Skin of body (tissue), 2 donors: ENCODE measurements around the gene CUL9. TPM values are rescaled to one million over a fixed set of nuclear protein-coding genes. Genes with fewer than 3 reads are reported as not detected.

Experiments
- DNase-seq: peaks from one replicate; lab custom pipeline; 2025; lab: John Stamatoyannopoulos, UW
- total RNA-seq: library from RNA; depleted of rRNA; stranded (reverse); fragments of >200 nt; gene quantifications from one replicate; pipeline ENCODE4 v1.2.3, GENCODE V29; 2014

Gene CUL9
- total RNA-seq, 1 donor from 2014 or later = 18.8 TPM

- no peak for DNase-seq
Measured at GRCh38 chr6:43172104-43173007, 9.6 kb upstream of the CUL9 start.

GRCh38 chr6:43173591-43174262, 8.3 kb upstream of the CUL9 start:
- peak; percentile 28 for DNase-seq

GRCh38 chr6:43174263-43175112, 7.5 kb upstream of the CUL9 start:
- DNase-seq = peak; percentile 98

DNA sequence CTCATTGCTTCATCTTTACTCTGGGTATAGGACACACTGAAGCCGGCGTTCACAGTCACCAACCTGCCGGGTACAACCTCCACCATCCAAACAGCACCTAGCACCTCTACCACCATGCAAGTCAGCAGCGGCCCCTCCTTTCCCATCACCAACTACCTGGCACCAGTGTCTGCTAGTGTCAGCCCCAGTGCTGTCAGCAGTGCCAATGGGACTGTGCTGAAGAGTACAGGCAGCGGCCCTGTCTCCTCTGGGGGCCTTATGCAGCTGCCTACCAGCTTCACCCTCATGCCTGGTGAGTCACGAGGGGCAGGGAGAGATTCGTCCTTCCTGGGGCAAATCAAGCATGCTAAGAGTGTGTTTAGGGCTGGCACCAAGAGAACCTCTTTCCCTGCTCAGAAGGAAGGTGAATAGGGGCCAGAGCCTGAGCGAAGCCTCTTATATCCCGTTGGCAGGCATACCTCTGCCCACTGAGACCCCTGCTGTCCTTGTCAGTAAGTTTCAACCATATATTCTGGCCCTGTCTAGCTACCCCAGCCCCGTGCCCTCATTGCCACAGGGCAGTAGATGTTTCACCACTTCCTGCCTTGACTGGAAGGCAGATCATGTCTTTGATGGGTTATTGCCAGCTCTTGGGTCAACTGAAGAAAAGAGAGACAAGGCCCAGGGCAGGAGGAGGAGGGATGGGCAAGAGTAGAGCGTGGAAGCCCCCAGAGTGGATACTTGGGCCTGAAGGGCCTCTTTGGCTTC, 6.1 kb upstream of the CUL9 start:
- DNase-seq = no peak

GRCh38 chr6:43176423-43176786, 5.6 kb upstream of the CUL9 start:
- DNase-seq = no peak

DNA sequence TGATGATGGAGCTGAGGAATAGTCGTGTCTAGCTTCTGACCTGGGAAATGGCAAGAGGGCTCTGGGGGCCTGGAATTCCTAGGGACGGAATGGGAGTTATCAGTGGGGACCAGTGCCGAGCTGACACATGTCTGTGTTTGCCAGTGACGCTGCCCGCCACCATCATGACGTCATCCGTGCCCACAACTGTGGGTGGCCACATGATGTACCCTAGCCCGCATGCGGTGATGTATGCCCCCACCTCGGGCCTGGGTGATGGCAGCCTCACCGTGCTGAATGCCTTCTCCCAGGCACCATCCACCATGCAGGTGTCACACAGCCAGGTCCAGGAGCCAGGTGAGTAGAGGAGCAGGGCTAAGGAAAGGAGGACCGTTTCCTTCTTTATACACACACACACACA, 3.8 kb upstream of the CUL9 start:
- no peak for DNase-seq

DNA sequence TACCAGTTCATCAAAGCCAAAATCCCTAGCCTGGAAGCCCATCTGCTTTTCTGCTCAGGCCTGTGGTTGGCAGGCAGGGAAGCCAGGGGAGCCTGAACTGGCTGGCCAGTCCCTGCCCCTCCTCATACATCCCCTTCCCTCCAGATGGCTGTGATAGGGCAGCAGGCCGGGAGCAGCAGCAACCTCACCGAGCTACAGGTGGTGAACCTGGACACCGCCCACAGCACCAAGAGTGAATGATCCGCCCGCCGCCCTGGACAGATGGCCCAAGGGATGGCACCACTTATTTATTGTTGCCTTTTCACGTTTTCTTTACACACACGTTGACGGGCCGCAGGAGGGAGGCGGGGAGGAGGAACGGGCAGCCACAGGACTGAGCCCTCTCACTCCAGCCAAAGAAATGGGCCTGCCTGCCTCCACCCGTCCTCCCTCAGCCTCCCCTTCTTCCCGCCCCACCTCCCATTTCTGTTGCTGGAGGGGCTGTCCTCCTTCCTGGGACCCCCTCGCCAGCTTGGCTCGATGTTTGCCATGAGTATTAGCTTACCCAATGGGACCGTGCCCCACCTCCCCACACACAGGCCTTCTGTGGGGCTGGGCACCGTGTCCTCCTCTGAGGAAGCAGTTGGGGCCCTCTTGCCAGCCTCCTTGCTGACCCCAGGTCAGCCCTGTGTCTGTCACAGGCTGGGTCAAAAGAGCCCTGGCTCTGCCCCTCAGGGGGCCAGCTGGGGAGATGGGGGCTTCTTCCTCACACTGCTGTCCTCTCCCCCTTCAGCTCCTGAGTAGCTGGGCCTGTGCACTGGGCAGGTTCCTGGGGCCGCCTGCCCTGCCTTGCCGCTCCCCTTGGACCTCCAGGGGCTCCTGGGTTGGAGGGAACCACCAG, 2.8 kb upstream of the CUL9 start:
- DNase-seq = no peak

- DNase-seq = no peak
Measured at GRCh38 chr6:43180058-43180457, 1.9 kb upstream of the CUL9 start.

DNA sequence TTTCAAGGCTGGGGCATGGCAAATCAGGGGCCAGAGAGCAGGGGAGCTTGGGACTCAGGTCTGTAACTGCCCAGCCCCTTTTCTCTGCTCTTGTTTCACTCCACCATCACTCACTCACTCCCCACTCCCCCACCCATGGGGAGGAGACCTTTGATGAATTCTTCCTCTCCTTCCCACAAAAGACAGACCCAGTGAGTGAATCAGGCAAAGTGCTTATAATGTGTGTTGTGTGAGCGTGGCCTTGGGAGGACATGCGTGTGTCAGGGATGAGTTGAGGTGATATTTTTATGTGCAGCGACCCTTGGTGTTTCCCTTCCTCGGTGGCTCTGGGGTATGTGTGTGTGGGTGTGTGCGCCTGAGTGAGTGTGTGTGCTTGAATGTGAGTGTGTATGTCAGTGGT, 1.0 kb upstream of the CUL9 start:
- no peak for DNase-seq

DNA sequence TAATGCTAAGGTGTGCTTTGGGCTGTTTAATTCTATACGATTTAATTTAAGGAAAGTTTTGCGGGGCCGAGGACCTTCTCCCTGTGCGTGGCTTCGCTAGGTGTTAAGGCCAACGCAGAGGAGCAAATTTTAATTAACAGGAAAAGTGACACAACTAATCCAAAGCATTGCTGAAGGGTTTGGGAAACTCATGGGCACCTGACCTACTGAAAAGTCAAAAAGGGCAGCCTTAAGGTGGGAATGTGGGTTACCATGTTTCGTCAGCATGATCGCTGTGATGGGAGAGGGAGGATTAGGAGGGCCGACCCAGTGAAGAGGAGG, 415 bp upstream of the CUL9 start:
- DNase-seq = no peak

- DNase-seq = no peak
Measured at GRCh38 chr6:43183441-43183840, 1.4 kb downstream of the CUL9 start.

- no peak for DNase-seq
Measured at GRCh38 chr6:43184268-43184985, 2.4 kb downstream of the CUL9 start.

GRCh38 chr6:43185391-43185985, 3.5 kb downstream of the CUL9 start:
- no peak for DNase-seq

DNA sequence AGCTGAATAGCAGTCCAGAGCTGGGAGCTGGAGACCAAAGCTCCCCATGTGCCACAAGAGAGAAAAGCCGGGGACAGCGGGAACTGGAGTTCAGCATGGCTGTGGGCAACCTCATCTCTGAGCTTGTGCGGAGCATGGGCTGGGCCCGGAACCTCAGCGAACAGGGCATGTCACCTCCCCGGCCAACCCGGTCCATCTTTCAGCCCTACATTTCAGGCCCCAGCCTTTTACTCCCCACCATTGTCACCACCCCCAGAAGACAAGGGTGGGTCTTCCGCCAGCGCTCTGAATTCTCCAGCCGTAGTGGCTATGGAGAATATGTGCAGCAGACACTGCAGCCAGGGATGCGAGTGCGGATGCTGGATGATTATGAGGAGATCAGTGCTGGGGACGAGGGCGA, 4.0 kb downstream of the CUL9 start:
- DNase-seq = no peak

GRCh38 chr6:43186706-43187105, 4.7 kb downstream of the CUL9 start:
- DNase-seq = no peak

GRCh38 chr6:43187821-43188220, 5.8 kb downstream of the CUL9 start:
- no peak for DNase-seq

GRCh38 chr6:43188426-43188825, 6.4 kb downstream of the CUL9 start:
- DNase-seq = no peak

- no peak for DNase-seq
Measured at GRCh38 chr6:43189776-43190304, 7.8 kb downstream of the CUL9 start.

DNA sequence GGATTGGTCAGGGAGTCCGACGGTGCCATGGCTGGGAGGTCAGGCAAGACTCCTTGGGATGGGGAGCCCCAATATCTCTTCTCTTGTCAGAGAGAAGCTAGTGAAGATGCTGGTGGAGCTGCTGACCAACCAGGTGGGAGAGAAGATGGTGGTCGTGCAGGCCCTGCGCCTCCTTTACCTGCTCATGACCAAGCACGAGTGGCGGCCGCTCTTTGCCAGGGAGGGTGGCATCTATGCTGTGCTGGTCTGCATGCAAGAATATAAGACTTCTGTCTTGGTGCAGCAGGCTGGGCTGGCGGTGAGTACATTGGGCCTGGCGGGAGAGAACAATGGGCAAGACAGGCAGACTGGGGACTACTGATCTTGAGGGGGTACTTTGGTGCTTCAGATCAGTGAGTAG, 10.9 kb downstream of the CUL9 start:
- DNase-seq = no peak
